WTC11 (cell line): Measurements from ENCODE around the gene ADAM12. TPM values are rescaled to one million over a fixed set of nuclear protein-coding genes. Genes with fewer than 3 reads are reported as not detected.
"Not testable (repeated sequence)": the region's sequence is repeated elsewhere in the genome, so short reads cannot be mapped to it uniquely, and the experiment has no call there.

Source experiments
- ATAC-seq: fragments of 200-7000 bp; cut with Tn5 transposase; 2 replicates; pipeline ENCODE4 v1.10.0; 2021; ENCODE audit warnings: mild to moderate bottlenecking, moderate library complexity
- CTCF ChIA-PET: fragments of 300-600 bp; sonication (Branson Sonifier 250); formaldehyde crosslinking; loops from one replicate; lab custom pipeline; 2021; ENCODE audit warnings: antibody characterized with exemption; lab: Charles Lee
- POLR2A ChIA-PET: fragments of 350-600 bp; sonication (Branson Sonifier 250); formaldehyde crosslinking; loops from one replicate; lab custom pipeline; 2021; ENCODE audit warnings: antibody characterized with exemption; lab: Charles Lee
- DNase-seq: peaks from one replicate; pipeline ENCODE4 v3.0.0; 2021; ENCODE audit warnings: low spot score
- H3K27ac Mint-ChIP-seq: 2 replicates; pipeline ENCODE4 v1.8.0; 2021; ENCODE audit warnings: mixed read lengths
- H3K27me3 Mint-ChIP-seq: 2 replicates; pipeline ENCODE4 v1.8.0; 2021; ENCODE audit warnings: low read depth, mild to moderate bottlenecking, moderate library complexity, mixed read lengths
- H3K36me3 Mint-ChIP-seq: 2 replicates; pipeline ENCODE4 v1.8.0; 2021; ENCODE audit warnings: mixed read lengths
- H3K4me1 Mint-ChIP-seq: 2 replicates; pipeline ENCODE4 v1.8.0; 2022; ENCODE audit warnings: mixed read lengths
- H3K4me3 Mint-ChIP-seq: 2 replicates; pipeline ENCODE4 v1.8.0; 2021; ENCODE audit warnings: mild to moderate bottlenecking, moderate library complexity, mixed read lengths
- H3K9me3 Mint-ChIP-seq: 2 replicates; pipeline ENCODE4 v1.8.0; 2021; ENCODE audit warnings: mixed read lengths
- ATF1 ChIP-seq: sonication (generic); formaldehyde crosslinking; IDR thresholded peaks from 2 replicates; pipeline ENCODE4 v1.8.1; 2023; ENCODE audit warnings: mild to moderate bottlenecking, moderate library complexity, missing genetic modification reagents
- ATF2 ChIP-seq: sonication (generic); formaldehyde crosslinking; IDR thresholded peaks from 2 replicates; pipeline ENCODE4 v1.8.1; 2022; ENCODE audit warnings: low read depth, missing genetic modification reagents, borderline replicate concordance
- ATF3 ChIP-seq: sonication (generic); formaldehyde crosslinking; conservative IDR thresholded peaks from 2 replicates; pipeline ENCODE4 v1.8.1; 2022; ENCODE audit warnings: mild to moderate bottlenecking, missing genetic modification reagents
- CBFB ChIP-seq: sonication (generic); formaldehyde crosslinking; IDR thresholded peaks from 2 replicates; pipeline ENCODE4 v1.8.1; 2022; ENCODE audit warnings: mild to moderate bottlenecking, low read depth, missing genetic modification reagents
- CREB1 ChIP-seq: sonication (generic); formaldehyde crosslinking; IDR thresholded peaks from 2 replicates; pipeline ENCODE4 v1.8.0; 2023; ENCODE audit warnings: mild to moderate bottlenecking, missing genetic modification reagents
- CTCF ChIP-seq: fragments of 200-600 bp; IDR thresholded peaks from 2 replicates; pipeline ENCODE4 v1.8.0; 2022; ENCODE audit warnings: antibody characterized with exemption
- E2F4 ChIP-seq: sonication (generic); formaldehyde crosslinking; IDR thresholded peaks from 2 replicates; pipeline ENCODE4 v1.8.1; 2022; ENCODE audit warnings: low read depth, mild to moderate bottlenecking, moderate library complexity, missing genetic modification reagents, borderline replicate concordance
- GABPB1 ChIP-seq: sonication (generic); formaldehyde crosslinking; IDR thresholded peaks from 2 replicates; pipeline ENCODE4 v1.8.1; 2023; ENCODE audit warnings: mild to moderate bottlenecking, missing genetic modification reagents
- GTF2I ChIP-seq: fragments of 250-450 bp; sonication (Bioruptor Pico); conservative IDR thresholded peaks from 2 replicates; pipeline ENCODE4 v1.4.0; 2021; ENCODE audit warnings: mild to moderate bottlenecking
- HMGA2 ChIP-seq: fragments of 250-450 bp; sonication (Bioruptor Pico); IDR thresholded peaks from 2 replicates; pipeline ENCODE4 v1.4.0; 2021; ENCODE audit warnings: mild to moderate bottlenecking, moderate library complexity
- IRF2 ChIP-seq: sonication (generic); formaldehyde crosslinking; IDR thresholded peaks from 2 replicates; pipeline ENCODE4 v1.8.0; 2022; ENCODE audit warnings: low read depth, missing genetic modification reagents, borderline replicate concordance
- KAT7 ChIP-seq: sonication (generic); formaldehyde crosslinking; IDR thresholded peaks from 2 replicates; pipeline ENCODE4 v1.8.1; 2023; ENCODE audit warnings: missing genetic modification reagents, mild to moderate bottlenecking, borderline replicate concordance
- MAX ChIP-seq: sonication (generic); formaldehyde crosslinking; IDR thresholded peaks from 2 replicates; pipeline ENCODE4 v1.8.0; 2022; ENCODE audit warnings: mild to moderate bottlenecking, missing genetic modification reagents
- NFYB ChIP-seq: sonication (generic); formaldehyde crosslinking; conservative IDR thresholded peaks from 2 replicates; pipeline ENCODE4 v1.8.0; 2022; ENCODE audit warnings: low read depth, missing genetic modification reagents
- SMAD3 ChIP-seq: sonication (generic); formaldehyde crosslinking; IDR thresholded peaks from 2 replicates; pipeline ENCODE4 v1.8.0; 2022; ENCODE audit warnings: missing genetic modification reagents, mild to moderate bottlenecking, borderline replicate concordance
- SMAD4 ChIP-seq: sonication (generic); formaldehyde crosslinking; IDR thresholded peaks from 2 replicates; pipeline ENCODE4 v1.8.0; 2022; ENCODE audit warnings: mild to moderate bottlenecking, missing genetic modification reagents
- ZNF138 ChIP-seq: sonication (generic); formaldehyde crosslinking; conservative IDR thresholded peaks from 2 replicates; pipeline ENCODE4 v1.8.1; 2022; ENCODE audit warnings: mild to moderate bottlenecking, moderate library complexity, missing genetic modification reagents
- ZNF423 ChIP-seq: fragments of 250-450 bp; sonication (Bioruptor Pico); IDR thresholded peaks from 2 replicates; pipeline ENCODE4 v2.1.2; 2022; ENCODE audit warnings: mild to moderate bottlenecking, moderate library complexity
- ZNF425 ChIP-seq: fragments of 250-450 bp; sonication (Bioruptor Pico); conservative IDR thresholded peaks from 2 replicates; pipeline ENCODE4 v1.9.0; 2021; ENCODE audit warnings: mild to moderate bottlenecking
- total RNA-seq: library from RNA; stranded (reverse); gene quantifications from 3 replicates; pipeline ENCODE4 v1.2.3, GENCODE V29; 2021

The ADAM12 gene
- total RNA-seq, 1 experiment from 2014 or later = 0.22 TPM

GRCh38 chr10:125979976-125980375 lies 408.3 kb downstream of the ADAM12 start (continued):
- TF ChIP-seq CREB1 (no peak), ZNF138 (CRISPR knock-in tag) (no peak), NFYB (CRISPR knock-in tag) (no peak), GTF2I (CRISPR knock-in tag) (no peak), SMAD3 (CRISPR knock-in tag) (no peak), KAT7 (CRISPR knock-in tag) (no peak), ATF3 (CRISPR knock-in tag) (no peak), SMAD4 (CRISPR knock-in tag) (no peak)

- peak; percentile 35 for DNase-seq
- Mint-ChIP-seq H3K9me3 (peaks cover 5% of the 10 kb centered on the region), H3K4me3 (no peak overlapping the region), H3K36me3 (no peaks in the 10 kb centered on the region), H3K27me3 (no peaks in the 10 kb centered on the region)
- CTCF ChIA-PET = interaction anchor here (0.7 to 3.6 kb wide), 17 partner anchors 8 to 621 kb away, joined by 3 to 46 read pairs (median 4); partner anchors contain the start of genes ADAM12 and DHX32
- TF ChIP-seq CTCF = peak; percentile 10; the same call in 1 of the 2 replicates
- no peak for TF ChIP-seq IRF2
- TF ChIP-seq, all 79 proteins: peak for 1
- ATAC-seq = peak; percentile 80
- H3K4me1 Mint-ChIP-seq = peaks cover 16% of the 10 kb centered on the region
- no peak overlapping the region for H3K27ac Mint-ChIP-seq
- POLR2A ChIA-PET = interaction anchor here (0.8 to 1.0 kb wide), 2 partner anchors 15 to 189 kb away, joined by 3 read pairs; no protein-coding TSS in a partner anchor
Observed at GRCh38 chr10:125976960-125977605, 411.2 kb downstream of the ADAM12 start.

GRCh38 chr10:125970077-125970630 lies 418.1 kb downstream of the ADAM12 start:
- not testable (repeated sequence) for ATAC-seq

GRCh38 chr10:125967533-125967932 lies 420.7 kb downstream of the ADAM12 start:
- CTCF ChIA-PET = interaction anchor here (0.9 to 1.2 kb wide), 3 partner anchors 10 to 33 kb away, joined by 3 to 4 read pairs (median 4); no protein-coding TSS in a partner anchor
- POLR2A ChIA-PET = no interaction called here
- no peak for ATAC-seq
- Mint-ChIP-seq H3K27me3 (no peaks in the 10 kb centered on the region), H3K4me1 (no peaks in the 10 kb centered on the region), H3K9me3 (peaks cover 15% of the 10 kb centered on the region), H3K4me3 (no peak overlapping the region), H3K27ac (no peak overlapping the region), H3K36me3 (peaks cover 16% of the 10 kb centered on the region)
- no peak for DNase-seq
- TF ChIP-seq ZNF423 (CRISPR knock-in tag) (no peak), ZNF425 (no peak), ATF2 (CRISPR knock-in tag) (no peak), CBFB (no peak), MAX (CRISPR knock-in tag) (no peak), ATF1 (CRISPR knock-in tag) (no peak), E2F4 (no peak), HMGA2 (CRISPR knock-in tag) (no peak), GABPB1 (CRISPR knock-in tag) (no peak)

More at GRCh38 chr10:125970077-125970630, 418.1 kb downstream of the ADAM12 start:
- H3K27ac Mint-ChIP-seq, POLR2A ChIA-PET, H3K27me3 Mint-ChIP-seq, H3K4me1 Mint-ChIP-seq, CTCF ChIA-PET, DNase-seq, H3K4me3 Mint-ChIP-seq: not testable (repeated sequence)
- peaks cover 16% of the 10 kb centered on the region for H3K9me3 Mint-ChIP-seq
- peaks cover 16% of the 10 kb centered on the region for H3K36me3 Mint-ChIP-seq
